Endodermal cell (in vitro differentiated cells): ENCODE measurements around the gene MAD2L2. TPM values are rescaled to one million over a fixed set of nuclear protein-coding genes. Genes with fewer than 3 reads are reported as not detected.

Source experiments
- DNase-seq: peaks from one replicate; pipeline ENCODE4 v3.0.0-alpha.2; 2017
- H3K27ac ChIP-seq: 2 replicates; pipeline ENCODE4 v1.5.1; 2013; ENCODE audit warnings: mild to moderate bottlenecking, low read depth, low read length, moderate library complexity
- H3K27me3 ChIP-seq: 2 replicates; pipeline ENCODE4 v1.6.1; 2013; ENCODE audit warnings: mild to moderate bottlenecking, low read length, moderate library complexity; ENCODE audit not compliant: insufficient read depth, control insufficient read depth, poor library complexity, severe bottlenecking
- H3K36me3 ChIP-seq: 2 replicates; pipeline ENCODE4 v1.7.0; 2013; ENCODE audit warnings: mild to moderate bottlenecking, low read length, moderate library complexity; ENCODE audit not compliant: control insufficient read depth, insufficient read depth
- H3K4me1 ChIP-seq: one replicate; pipeline ENCODE4 v1.7.0; 2013; ENCODE audit warnings: low read length; ENCODE audit not compliant: control insufficient read depth, insufficient read depth
- H3K4me3 ChIP-seq: 2 replicates; pipeline ENCODE4 v1.5.1; 2013; ENCODE audit warnings: mild to moderate bottlenecking, low read length, moderate library complexity
- H3K9ac ChIP-seq: 2 replicates; pipeline ENCODE4 v1.6.1; 2013; ENCODE audit warnings: mild to moderate bottlenecking, low read length, moderate library complexity; ENCODE audit not compliant: poor library complexity, severe bottlenecking; ENCODE audit errors: extremely low read depth
- H3K9me3 ChIP-seq: 2 replicates; pipeline ENCODE4 v1.6.1; 2013; ENCODE audit warnings: mild to moderate bottlenecking, low read length, moderate library complexity; ENCODE audit not compliant: control insufficient read depth
- H3K27ac Mint-ChIP-seq: 2 replicates; pipeline ENCODE4 v1.8.0; 2020; ENCODE audit warnings: mixed read lengths
- H3K27me3 Mint-ChIP-seq: 2 replicates; pipeline ENCODE4 v1.8.0; 2021; ENCODE audit warnings: mild to moderate bottlenecking, mixed read lengths; ENCODE audit not compliant: insufficient read depth
- H3K36me3 Mint-ChIP-seq: 2 replicates; pipeline ENCODE4 v1.8.0; 2020; ENCODE audit warnings: low read depth, mixed read lengths
- H3K4me1 Mint-ChIP-seq: 2 replicates; pipeline ENCODE4 v1.8.0; 2020; ENCODE audit warnings: mixed read lengths
- H3K4me3 Mint-ChIP-seq: 2 replicates; pipeline ENCODE4 v1.8.0; 2020; ENCODE audit warnings: mild to moderate bottlenecking, moderate library complexity, mixed read lengths
- H3K9me3 Mint-ChIP-seq: 2 replicates; pipeline ENCODE4 v1.8.0; 2020; ENCODE audit warnings: mild to moderate bottlenecking, mixed read lengths
- WGBS, 2 experiments: methylation state at CpG; one replicate each; pipeline versions ENCODE4 v1.1.5 to v1.1.7; 2013; ENCODE audit warnings: missing lambda C conversion rate in 2 of 2, mixed read lengths in 1 of 2; ENCODE audit not compliant: insufficient coverage in 1 of 2, insufficient read length in 1 of 2; 5-methylcytosine and 5-hydroxymethylcytosine counted together
- total RNA-seq, 2 donors: library from RNA; stranded (reverse); fragmentation: NEBNext Ultra II Directional in 1 of 2; extraction: Animal tissue kit (Norgen Biotek cat#: 25700) in 1 of 2; gene quantifications; 2 replicates in 1 of 2; 3 replicates in 1 of 2; pipeline ENCODE4 v1.2.1, GENCODE V29; 2021
- TF ChIP-seq, protein P1 (sequence below): fragments of 200-600 bp; sonication (generic); conservative IDR thresholded peaks from 2 replicates; pipeline ENCODE4 v1.5.0; 2021; ENCODE audit warnings: antibody characterized with exemption, mild to moderate bottlenecking

The MAD2L2 gene
- total RNA-seq, 2 donors from 2014 or later = 128 to 132 TPM

DNA sequence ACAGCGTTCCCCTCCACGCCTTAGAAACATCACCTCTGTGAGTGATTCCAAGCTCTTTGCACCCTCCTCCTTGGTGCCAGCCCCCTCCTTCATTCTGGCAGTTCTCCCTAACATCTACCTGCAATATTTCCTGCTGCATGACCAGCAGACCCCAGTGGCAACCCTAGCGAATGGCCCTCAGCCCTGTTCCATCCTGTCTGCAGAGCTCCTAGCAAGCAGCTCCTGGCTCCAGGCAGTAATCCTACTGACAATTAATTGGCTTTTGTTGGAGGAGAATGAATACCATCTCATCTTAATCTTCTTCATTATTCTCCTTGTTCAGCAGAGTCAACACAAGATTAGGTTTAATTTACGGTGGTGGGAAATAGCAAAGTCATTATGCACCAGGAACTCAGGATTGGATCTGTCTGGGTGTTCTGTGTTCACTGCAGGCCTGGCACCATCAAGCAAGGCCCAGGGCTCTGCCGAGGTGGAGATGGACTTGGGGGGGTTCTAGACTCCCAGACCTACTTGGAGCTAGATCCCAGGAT, 39.1 kb downstream of the MAD2L2 start:
- WGBS, 2 experiments = 81 to 82% methylated on average over 4 to 5 of the region's 5 CpGs
- H3K27ac Mint-ChIP-seq = no peak overlapping the region
- peaks cover 3% of the 10 kb centered on the region for H3K27me3 Mint-ChIP-seq
- Histone ChIP-seq H3K27me3 (no peaks in the 10 kb centered on the region), H3K4me1 (no peaks in the 10 kb centered on the region), H3K9ac (no peak overlapping the region), H3K27ac (no peak overlapping the region), H3K9me3 (no peaks in the 10 kb centered on the region), H3K4me3 (no peak overlapping the region), H3K36me3 (no peaks in the 10 kb centered on the region)
- no peak overlapping the region for H3K4me3 Mint-ChIP-seq
- H3K9me3 Mint-ChIP-seq = no peaks in the 10 kb centered on the region
- DNase-seq = no peak
- H3K36me3 Mint-ChIP-seq = no peaks in the 10 kb centered on the region
- TF ChIP-seq, protein P1, sequence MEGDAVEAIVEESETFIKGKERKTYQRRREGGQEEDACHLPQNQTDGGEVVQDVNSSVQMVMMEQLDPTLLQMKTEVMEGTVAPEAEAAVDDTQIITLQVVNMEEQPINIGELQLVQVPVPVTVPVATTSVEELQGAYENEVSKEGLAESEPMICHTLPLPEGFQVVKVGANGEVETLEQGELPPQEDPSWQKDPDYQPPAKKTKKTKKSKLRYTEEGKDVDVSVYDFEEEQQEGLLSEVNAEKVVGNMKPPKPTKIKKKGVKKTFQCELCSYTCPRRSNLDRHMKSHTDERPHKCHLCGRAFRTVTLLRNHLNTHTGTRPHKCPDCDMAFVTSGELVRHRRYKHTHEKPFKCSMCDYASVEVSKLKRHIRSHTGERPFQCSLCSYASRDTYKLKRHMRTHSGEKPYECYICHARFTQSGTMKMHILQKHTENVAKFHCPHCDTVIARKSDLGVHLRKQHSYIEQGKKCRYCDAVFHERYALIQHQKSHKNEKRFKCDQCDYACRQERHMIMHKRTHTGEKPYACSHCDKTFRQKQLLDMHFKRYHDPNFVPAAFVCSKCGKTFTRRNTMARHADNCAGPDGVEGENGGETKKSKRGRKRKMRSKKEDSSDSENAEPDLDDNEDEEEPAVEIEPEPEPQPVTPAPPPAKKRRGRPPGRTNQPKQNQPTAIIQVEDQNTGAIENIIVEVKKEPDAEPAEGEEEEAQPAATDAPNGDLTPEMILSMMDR = no peak
- H3K4me1 Mint-ChIP-seq = peaks cover 4% of the 10 kb centered on the region

DNA sequence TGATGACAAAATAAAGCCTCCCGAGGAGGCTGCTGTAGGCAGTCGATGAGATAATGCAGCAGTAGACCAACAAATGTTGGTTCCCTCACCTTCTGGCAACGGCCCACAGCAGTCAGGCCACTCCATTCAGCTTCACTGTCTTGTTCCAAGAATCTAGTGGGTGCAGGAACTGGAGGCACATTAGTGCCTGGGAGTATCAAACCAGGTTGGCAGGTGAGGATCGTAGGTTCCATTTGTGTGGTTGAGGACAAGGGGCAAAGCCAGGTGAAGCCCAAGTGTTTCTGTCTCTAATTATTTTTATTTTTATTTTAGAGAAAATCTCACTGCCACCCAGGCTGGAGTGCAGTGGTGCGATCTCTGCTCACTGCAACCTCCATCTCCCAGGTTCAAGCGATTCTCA, 40.0 kb downstream of the MAD2L2 start:
- Histone ChIP-seq H3K4me3 (no peak overlapping the region), H3K9ac (no peak overlapping the region), H3K9me3 (no peaks in the 10 kb centered on the region), H3K4me1 (no peaks in the 10 kb centered on the region), H3K27me3 (no peaks in the 10 kb centered on the region), H3K27ac (no peak overlapping the region), H3K36me3 (no peaks in the 10 kb centered on the region)
- Mint-ChIP-seq H3K9me3 (no peaks in the 10 kb centered on the region), H3K4me3 (no peak overlapping the region), H3K4me1 (peaks cover 4% of the 10 kb centered on the region), H3K36me3 (no peaks in the 10 kb centered on the region), H3K27me3 (peaks cover under 1% of the 10 kb centered on the region), H3K27ac (no peak overlapping the region)
- 89 to 96% methylated on average over 3 to 6 of the region's 6 CpGs for WGBS, 2 experiments
- TF ChIP-seq, protein P1 = no peak
- DNase-seq = no peak

DNA sequence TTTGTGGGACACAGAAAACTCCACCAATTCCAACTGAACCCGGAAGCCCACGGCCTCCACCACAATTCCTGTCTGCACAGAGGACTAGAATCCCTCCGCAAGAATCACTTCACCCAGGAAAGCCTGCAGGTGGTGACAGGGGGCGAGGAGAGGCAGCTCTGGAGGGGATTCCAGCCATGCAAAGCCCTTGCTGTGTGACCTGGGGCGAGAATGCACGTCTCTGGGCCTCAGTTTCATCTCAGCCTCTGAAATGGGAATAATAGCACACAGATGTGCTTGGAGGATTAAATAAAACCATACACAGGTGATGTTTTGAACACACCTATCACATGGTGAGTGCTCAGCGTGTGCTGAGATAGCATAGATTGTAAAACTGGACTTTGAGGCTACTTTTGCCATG, 40.8 kb downstream of the MAD2L2 start:
- peaks cover 4% of the 10 kb centered on the region for H3K4me1 Mint-ChIP-seq
- no peak overlapping the region for H3K4me3 Mint-ChIP-seq
- TF ChIP-seq, protein P1 = no peak
- peaks cover 4% of the 10 kb centered on the region for H3K27me3 Mint-ChIP-seq
- no peak overlapping the region for H3K27ac Mint-ChIP-seq
- H3K4me3 ChIP-seq = no peak overlapping the region
- no peaks in the 10 kb centered on the region for H3K27me3 ChIP-seq
- WGBS, 2 experiments = 83 to 95% methylated on average over 3 to 7 of the region's 7 CpGs
- no peak for DNase-seq
- no peaks in the 10 kb centered on the region for H3K36me3 Mint-ChIP-seq
- H3K27ac ChIP-seq = no peak overlapping the region
- no peaks in the 10 kb centered on the region for H3K36me3 ChIP-seq
- H3K9me3 ChIP-seq = no peaks in the 10 kb centered on the region
- H3K4me1 ChIP-seq = no peaks in the 10 kb centered on the region
- H3K9ac ChIP-seq = no peak overlapping the region
- H3K9me3 Mint-ChIP-seq = peaks cover 2% of the 10 kb centered on the region
